NT2/D1 (cell line): Measurements from ENCODE around the gene CACNB2.

ENCODE experiments used
- YY1 ChIP-seq: IDR thresholded peaks from 2 replicates; pipeline ENCODE4 v1.6.1; 2011; ENCODE audit not compliant: insufficient read length, insufficient read depth
- ZNF274 ChIP-seq: IDR thresholded peaks from 2 replicates; pipeline ENCODE4 v1.6.1; 2011; ENCODE audit warnings: mild to moderate bottlenecking, low read depth, low read length

GRCh38 chr10:18142151-18142550 is 1.9 kb downstream of the CACNB2 start:
- TF ChIP-seq YY1 = no peak
- no peak for TF ChIP-seq ZNF274
